Hypothalamus (tissue), 51 donors: Measurements from ENCODE around the gene DRC1.

Experiments used
- DNase-seq, 51 donors: peaks; one replicate each; lab custom pipeline; 2025; lab: John Stamatoyannopoulos, UW

The DRC1 gene

DNA sequence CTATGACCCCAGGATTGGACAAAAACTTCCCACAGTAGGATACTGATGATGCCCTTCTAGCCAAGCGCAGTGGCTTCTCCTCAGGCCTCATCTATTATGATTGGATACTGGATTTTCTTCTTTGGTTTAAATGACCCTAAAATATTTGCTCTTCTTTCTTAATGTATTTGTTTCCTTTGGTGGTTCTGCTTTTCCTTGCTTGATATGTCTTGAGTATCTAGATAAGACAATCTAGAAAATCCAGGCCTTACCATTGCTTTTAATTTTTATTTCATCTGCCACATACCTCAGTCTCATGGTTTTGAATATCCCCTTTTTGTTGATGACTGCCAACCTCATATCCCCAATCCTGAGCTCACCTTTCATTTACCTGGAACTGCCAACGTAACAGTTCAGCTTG lies 40.6 kb downstream of the DRC1 start:
- DNase-seq = no peak

DNA sequence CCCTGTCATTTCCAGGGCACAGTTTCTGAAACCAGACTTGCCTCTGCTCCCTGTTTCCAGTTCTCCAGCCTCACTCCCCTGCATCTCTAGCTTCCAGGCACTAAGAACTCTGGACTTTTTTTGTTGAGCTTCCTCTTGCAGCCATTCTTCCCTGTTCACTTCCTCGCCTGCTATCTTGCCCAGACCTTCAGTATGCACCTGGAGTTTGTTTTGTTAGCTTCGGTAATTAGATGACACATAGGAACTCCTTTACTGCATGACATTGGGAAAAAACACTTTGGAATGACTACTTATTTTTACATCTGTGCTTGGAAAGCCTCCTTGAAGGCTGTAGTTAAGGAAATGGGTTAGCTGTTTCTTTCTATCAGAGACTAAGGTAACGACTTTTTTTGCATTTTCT lies 41.0 kb downstream of the DRC1 start:
- DNase-seq = no peak

GRCh38 chr2:26444236-26444635 lies 42.5 kb downstream of the DRC1 start:
- DNase-seq = no peak

DNA sequence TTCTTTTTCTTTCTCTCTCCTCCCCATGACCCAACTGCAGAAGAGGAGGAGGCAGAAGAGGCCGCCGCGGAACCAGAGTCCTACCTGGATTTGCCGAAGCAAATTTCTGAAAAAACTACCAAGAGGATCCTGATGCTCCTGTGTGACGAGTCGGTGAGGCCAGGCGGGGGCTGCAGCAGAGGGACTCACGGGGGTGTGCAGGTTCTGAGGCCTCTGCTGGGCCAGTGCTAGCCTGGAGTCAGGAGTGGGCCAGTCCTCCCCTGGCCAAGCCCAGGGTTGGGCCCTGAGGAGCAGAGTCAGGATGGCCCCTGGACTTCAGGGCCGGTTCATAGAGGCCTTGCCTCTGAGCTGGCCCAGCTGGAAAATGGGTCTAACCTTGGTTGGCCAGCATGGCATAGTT lies 46.9 kb downstream of the DRC1 start:
- DNase-seq = no peak

GRCh38 chr2:26449278-26450030 lies 47.7 kb downstream of the DRC1 start:
- DNase-seq = no peak

- no peak for DNase-seq
Observed at GRCh38 chr2:26450031-26450635, 48.4 kb downstream of the DRC1 start.

GRCh38 chr2:26451700-26452099 lies 50.0 kb downstream of the DRC1 start:
- no peak for DNase-seq

- no peak for DNase-seq
Observed at GRCh38 chr2:26453421-26454329, 52.0 kb downstream of the DRC1 start.

- DNase-seq = no peak
Observed at GRCh38 chr2:26454561-26455001, 52.9 kb downstream of the DRC1 start.

- DNase-seq = no peak
Observed at GRCh38 chr2:26455037-26455669, 53.4 kb downstream of the DRC1 start.

DNA sequence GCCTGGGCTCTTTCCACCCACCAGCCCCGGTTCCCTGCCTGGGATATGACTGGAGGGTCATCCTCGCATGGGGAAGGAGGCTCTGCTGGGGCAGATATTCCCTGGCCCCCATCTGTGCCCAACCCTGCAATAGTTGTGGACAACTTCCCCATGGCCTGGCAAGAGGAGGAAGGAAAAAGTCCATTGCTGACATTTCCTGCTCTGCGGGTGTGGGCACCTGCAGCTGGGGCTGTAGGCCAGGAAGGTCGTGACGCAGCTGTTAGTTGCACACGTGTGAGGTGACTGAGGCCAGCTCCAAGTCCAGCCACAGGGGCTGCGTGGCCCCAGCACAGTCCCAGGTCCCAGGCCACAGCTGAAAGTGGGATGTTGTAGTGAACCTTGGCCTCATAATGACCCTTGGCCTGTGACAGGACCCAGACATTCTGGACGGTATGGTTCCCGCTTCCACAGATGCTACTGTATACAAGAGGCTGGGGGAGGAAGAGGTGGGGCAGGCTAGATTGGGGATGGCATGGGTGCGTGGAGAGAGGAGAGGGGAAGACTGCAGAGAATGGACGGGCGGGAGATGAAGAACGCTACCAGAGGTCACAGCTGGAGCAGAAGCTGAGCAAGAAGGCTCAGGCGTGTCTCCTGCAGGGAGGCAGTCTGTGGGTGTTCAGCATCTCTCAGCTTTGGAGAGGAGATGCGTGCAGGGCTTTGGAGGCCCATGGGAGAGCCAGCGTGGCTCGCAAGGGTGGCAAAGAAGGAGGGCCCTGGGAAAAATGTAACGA lies 54.1 kb downstream of the DRC1 start:
- DNase-seq = no peak

DNA sequence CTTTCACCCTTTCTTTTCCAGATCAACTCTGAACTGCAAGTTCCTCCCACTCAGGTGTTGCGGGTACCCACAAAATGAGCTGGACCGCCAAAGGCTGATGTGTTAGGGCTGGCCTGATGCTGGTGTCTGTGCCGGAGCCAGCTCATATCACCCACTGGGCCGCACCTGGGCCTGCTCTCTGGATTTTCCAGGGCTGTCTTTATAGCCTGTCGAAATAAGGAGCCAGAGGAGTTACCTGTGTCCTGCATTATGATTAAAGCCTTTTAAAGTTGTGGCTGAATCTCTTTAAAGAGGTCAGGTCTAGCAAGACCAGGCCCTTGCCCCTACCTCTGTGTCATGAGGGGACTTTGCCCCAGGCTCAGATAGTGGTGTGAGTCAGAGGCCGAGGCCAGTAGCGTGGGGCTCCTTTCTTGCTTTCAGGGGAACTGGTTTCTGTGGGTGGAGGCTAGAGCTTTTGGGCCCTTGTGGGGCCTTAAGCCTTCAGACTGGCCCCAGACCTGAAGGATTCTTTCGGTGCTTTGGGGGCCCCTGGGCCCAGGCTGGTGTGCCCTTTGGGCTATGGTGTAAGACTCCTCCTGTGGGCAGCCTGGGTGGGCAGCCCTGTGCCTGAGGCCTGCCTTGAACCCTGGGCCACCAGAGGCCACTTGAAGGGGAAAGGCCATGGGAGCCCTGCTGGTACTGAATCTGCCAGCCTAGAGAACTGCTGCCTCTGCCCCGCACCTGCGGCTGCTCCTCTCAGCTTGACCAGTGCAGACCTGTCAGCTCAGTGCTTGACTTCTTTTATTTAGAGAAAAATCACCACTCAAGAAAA lies 54.9 kb downstream of the DRC1 start:
- DNase-seq = no peak

DNA sequence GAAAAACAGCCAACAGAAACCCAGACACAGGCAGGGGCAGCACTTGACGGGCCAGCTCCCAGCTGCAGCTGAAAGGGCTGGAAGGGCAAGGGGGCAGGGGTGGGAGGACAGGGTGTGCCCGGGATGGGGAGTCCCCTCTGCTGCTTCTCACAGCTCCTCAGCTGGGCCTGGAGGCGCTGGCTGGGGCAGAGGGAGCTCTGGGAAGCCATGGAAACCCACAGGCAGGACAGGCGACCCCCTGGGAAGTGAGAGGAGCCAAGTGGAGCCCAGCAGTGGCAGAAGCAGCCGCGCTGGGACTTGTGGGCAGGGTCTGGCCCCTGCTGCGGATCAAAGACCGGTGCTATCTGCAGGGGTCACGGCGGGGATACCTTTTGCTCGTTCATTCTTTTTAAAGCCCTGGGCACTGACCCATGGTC lies 55.5 kb downstream of the DRC1 start:
- DNase-seq = no peak

GRCh38 chr2:26457695-26458364 lies 56.1 kb downstream of the DRC1 start:
- no peak for DNase-seq

DNA sequence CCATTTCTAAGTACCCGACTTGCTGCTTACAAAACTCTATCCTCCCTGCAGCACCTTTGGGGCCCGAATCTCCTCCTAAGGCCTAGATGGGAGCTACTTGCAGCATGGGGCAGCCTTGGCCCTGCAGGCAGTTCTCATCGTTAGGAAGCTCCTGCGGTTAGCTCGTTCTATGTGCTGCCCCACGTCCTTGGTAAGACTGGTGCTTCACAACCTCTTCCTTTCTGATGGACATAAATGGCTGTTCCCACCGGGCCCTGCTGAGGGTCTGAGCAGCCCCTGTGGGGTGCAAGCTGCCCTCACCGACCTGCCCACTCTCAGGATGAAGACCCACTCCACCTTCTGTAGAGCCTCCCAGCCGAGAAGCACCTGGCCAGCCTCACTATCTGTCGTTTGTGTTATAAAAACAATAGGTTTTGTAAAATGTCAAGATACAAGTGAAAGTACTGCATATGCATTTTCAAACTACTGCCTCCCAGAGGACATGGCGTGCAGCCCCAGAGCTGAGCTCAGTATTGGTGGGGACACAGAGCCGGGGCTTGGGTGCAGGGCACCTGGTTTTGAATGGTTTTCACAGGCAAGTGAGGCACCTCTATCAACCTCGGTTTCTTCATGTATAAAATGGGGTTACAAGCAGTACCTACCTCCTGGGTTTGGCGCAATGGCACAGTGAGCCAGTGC lies 56.8 kb downstream of the DRC1 start:
- DNase-seq = no peak

- DNase-seq = no peak
Observed at GRCh38 chr2:26459991-26460612, 58.4 kb downstream of the DRC1 start.

- DNase-seq = no peak
Observed at GRCh38 chr2:26460613-26461031, 58.9 kb downstream of the DRC1 start.

DNA sequence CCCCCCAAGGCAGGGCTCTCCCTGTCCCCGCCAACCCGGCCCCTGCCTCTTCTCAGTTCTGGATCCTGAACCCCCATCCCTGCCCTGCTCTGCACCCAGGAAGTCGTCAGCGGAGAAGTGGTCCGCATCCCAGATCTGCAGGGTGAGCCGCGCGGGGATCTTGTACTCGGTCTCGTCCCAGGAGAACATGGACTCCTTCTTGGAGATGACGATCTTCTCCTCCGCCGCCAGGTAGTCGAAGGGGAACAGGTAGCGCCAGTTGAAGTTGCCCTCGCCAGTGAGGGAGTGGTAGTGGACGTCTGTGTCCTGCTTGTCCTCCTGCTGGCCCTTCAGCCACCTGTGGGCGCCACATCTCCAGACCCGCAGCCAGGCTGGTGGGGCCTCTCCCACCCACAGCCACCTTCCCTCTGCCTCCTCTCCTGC lies 59.9 kb downstream of the DRC1 start:
- no peak for DNase-seq
